LHCN-M2 (cell line): ENCODE results near the gene FKBP1B. TPM values are rescaled to one million over a fixed set of nuclear protein-coding genes. Genes with fewer than 3 reads are reported as not detected.
"Not testable (repeated sequence)": the region's sequence is repeated elsewhere in the genome, so short reads cannot be mapped to it uniquely, and the experiment has no call there.

Experiments
- DNase-seq: peaks from one replicate; pipeline ENCODE4 v3.0.0-alpha.2; 2012; ENCODE audit warnings: low read depth
- total RNA-seq: library from RNA; depleted of rRNA; stranded (reverse); fragments of >200 nt; gene quantifications from 2 replicates; pipeline ENCODE4 v1.2.3, GENCODE V29; 2014

Gene FKBP1B
- total RNA-seq, 1 experiment from 2014 or later: 9.3 TPM

DNA sequence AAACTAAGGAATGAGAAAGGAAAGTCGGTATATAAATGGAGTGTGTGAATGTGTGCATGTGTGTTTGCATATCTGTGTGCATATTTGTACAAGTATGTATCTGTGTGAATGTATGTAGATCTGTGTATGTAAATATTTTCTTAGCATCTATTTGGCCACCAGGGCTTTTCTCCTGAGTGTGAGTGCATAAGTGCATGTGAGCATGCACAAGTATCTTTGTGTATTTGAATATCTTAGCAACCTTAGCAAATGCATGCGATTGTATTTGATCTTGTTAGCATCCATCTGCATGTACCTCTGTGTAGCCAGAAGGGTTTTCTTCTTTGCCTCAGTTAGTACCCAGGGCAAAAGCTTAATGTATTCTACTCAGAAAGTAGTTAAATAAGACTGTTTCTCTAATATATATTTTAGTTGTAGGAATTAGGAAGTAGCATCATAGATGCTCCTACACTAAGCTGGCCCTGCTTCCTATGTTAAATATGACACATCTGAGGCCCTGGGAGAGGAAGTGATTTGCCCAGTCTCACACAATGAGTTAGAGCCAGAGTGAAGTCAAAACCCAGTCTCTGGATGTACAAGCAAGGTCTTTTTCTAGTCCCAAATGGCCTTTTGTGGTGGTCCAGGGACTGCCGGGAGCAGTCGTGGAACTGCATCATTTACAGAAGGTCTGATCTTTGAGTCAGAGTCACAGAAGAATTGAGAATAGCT lies 9.2 kb downstream of the FKBP1B start:
- DNase-seq: no peak

DNA sequence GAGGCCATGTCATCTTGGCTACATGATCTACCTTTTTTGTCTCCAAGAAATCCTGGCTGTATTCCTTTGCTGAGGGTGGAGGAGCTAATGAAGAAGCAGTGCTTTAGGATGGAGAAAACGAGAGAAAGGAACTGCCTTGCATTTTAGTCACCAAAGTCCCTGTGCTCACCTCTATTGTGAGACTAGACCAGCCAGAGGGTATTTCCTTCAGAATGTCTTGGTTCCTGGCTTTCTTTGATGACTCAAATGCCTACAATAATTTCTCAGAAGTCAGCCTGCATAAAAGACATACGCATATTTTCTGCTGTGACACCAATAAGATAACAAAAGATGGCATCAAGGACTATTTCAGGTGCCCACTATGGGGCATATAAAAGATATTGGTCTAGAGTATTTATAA lies 15.8 kb downstream of the FKBP1B start:
- DNase-seq: no peak

DNA sequence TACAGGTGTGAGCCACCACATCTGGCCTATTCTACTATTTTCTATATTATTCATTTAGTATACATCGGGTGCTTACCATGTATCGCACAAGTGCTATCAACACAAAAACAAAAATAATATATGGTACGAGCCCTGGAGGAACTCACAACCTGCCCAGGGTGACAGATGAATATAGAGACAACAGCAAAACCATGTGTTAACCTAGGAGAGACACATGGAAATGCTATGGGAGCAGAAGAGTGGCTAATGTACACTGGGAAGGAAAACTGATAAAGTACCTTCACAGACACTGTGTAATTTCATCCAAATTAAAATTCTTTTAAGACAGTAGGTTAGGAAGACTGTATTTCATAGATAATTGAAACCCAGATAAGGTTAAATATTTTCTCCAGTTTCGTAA lies 22.7 kb downstream of the FKBP1B start:
- no peak for DNase-seq

DNA sequence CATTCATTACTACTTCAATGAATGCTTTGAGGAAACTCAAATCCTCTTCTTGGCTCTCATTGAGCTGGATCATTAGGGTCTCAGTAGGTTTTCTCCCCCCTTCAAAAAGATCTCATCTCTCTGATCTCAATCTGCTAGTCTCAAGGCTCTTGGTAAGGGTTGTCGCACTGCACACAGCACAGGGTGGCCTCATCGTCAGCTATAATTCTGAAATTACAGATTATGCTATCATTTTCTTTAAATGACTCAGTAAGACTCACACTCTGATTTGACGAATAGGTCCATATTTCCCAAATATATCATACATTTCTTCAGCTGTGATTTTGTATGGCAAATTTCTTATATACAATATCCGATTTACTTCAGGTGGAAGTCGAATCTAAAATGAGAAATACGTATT lies 24.3 kb downstream of the FKBP1B start:
- DNase-seq: no peak

DNA sequence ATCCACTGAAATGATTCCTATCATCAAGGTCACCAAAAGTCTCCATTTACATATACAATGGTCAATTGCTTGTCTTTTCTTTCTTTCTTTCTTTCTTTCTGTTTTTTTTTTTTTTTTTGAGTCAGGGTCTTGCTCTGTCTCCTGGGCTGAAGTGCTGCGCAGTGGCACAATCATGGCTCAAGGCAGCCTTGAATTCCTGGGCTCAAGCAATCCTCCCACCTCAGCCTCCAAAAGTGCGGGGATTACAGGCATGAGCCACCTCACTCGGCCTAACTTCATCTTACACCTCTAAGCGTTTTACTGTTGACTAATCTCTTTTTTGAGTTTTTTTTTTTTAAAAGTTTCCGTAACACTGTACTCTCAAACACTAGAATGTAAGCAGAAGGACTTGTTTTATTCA lies 25.7 kb downstream of the FKBP1B start:
- DNase-seq: no peak

DNA sequence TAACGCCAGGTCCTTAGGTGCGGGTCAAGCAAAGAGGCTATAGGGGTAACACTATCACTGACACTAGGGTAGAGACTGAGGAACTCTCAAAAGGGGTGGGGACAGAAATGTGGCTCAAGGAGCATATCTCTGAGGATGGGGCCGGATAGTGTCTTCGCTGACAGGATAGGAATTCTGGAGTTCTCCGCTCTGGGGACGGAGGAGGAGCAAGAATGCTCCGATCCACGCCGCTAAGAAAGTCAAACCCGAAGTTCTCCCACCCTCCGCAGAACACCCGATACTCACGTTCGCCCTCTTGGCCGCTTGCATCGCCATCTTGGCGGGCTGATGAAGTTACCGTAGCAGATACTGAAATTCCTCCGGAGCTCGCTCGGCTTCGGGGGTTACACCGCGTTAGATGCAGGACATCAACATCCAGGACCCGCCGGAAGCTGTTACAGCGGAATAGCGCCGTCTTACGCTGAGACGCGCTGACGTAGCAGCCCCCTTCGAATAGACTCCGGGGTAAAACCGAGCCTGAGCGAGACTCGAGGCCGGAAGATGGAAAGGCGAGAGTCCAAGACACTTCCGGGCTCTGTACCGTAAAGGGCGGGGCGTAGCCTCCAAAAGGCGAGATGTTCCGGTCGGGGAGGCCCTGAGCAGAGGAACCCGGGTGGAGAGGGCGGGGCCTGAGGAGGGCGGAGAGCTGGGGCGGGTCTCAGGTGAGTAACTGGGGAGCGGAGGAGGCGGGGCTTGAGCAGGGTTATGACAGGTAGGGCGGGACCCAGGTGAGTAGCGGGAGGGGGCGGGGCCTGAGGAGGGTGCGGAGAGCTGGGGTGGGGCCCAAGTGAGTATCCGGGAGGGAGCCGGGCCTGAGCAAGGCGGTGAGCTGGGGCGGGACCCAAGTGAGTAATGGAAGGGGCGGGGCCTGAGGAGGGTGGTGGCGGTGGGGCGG lies 26.6 kb downstream of the FKBP1B start, which contains the start of gene SF3B6:
TSS of gene SF3B6 (minus strand) at position 412 of the 934 bp plus-strand sequence. CDS start at position 315, 97 bp downstream.
- peak; percentile 98 for DNase-seq

DNA sequence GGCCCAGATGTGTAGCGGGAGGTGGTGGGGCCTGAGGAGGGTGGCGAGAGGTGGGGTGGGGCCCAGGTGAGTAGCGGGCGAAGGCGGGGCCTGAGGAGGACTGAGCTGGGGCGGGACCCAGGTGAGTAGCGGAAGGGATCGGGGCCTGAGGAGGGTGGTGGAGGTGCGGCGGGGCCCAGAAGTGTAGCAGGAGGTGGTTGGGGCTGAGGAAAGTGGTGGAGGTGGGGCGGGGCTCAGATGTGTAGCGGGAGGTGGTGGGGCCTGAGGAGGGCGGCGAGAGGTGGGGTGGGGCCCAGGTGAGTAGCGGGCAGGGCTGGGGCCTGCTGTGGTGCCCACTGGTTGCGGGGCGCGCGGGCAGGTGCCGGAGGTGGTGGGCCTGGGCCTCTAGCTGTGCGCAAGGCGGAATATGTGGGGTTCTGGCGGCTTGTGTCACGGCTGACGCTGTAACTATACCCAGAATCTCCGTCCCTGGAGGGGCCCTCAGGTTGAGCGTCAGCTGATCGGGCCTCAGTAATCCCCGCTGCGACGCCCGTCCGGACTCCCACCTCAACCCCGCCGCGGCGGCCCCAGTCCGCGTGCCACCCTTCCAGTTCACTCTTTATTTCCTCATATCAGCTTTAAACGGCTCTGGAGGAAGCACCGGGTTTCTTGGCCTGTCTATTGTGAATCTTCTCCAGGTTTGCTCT lies 27.5 kb downstream of the FKBP1B start:
- no peak for DNase-seq

DNA sequence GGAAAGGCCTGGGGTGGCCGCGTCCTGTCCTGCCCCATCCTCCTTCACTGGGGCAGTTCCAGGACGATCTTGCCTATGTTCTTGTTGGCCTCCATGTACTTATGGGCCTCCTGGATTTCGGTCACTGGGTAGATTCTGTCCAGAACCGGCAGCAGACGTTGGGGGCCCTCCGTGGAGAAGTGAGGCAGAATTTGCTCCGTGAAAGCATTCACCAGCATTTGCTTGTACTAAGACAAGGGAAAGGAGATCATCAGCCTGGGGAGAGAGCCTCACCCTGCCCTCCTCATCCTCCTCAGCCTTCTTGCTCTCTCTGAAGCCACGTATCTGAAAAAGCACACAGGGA lies 28.0 kb downstream of the FKBP1B start:
- DNase-seq: no peak

DNA sequence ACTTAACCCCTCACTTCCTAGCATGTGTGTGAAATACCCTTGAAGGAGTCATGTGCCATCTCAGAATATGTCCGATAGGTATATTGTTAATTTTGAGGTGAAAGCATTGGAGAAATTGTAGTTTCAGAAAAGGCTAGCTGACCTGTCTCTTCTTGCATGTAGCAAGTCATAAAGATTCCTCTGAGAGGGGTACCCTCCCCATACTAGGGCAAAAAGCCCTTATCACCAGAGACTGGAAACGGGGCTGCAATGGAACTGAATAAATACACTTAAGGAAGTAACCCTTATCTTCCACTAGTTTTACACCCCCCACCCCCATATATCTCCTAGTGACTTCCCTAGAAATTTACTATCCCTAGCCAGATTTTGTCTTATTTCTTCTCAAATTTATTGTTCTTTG lies 28.3 kb downstream of the FKBP1B start:
- no peak for DNase-seq

DNA sequence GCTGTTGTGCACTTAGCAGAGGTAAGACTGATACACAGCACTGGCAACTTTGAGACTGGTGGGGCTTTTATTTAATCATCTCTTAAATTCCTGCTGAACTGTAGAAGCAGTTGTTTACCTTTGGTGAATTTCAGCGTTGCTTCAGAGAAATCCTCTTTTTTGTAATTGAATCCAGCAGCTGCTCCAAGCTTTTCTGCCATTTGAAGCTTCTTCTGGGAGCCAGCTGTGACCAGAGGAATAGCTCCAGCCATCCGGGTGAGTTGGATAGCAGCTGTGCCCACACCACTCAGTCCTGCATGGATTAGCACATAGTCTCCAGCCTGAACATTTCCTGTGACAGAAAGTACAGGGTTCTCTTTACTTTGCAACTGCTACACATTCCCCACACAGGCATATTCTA lies 31.2 kb downstream of the FKBP1B start:
- peak; percentile 96 for DNase-seq

DNA sequence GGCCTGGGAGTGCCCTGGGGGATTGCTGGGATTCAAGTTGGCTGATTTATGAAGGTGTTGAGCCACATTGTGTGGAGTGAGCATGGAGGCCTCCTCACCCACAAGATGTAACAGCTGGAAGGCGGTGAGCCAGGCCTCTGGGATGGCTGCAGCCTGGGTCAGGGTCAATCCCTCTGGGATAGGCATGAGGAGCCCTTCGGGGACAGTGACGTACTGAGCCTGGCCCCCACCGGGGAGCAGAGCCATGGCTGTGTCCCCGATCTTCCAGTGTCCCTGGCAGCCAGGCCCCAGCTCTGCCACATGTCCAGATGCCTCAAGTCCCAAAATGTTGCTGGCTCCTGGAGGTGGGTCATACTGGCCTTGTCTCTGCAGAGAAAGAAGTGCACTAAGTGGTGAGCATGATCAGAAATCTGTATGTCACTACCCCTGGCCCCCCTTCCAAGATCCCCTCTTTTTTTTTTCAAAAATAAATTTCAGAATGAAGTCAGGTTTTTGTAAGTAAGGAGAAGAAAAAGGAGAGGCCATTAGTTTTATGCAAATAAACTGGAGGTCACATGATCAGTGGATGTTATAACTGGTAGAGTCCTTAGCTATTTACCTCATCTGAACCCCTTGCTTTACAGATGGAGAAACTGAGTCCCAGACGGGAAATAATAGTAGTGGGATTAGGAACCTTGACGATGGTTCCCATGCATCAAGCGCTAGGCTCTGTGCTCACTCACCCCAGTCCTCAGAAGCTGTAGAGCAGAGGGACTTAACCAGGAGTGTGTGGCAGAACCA lies 33.4 kb downstream of the FKBP1B start:
- DNase-seq: no peak

DNA sequence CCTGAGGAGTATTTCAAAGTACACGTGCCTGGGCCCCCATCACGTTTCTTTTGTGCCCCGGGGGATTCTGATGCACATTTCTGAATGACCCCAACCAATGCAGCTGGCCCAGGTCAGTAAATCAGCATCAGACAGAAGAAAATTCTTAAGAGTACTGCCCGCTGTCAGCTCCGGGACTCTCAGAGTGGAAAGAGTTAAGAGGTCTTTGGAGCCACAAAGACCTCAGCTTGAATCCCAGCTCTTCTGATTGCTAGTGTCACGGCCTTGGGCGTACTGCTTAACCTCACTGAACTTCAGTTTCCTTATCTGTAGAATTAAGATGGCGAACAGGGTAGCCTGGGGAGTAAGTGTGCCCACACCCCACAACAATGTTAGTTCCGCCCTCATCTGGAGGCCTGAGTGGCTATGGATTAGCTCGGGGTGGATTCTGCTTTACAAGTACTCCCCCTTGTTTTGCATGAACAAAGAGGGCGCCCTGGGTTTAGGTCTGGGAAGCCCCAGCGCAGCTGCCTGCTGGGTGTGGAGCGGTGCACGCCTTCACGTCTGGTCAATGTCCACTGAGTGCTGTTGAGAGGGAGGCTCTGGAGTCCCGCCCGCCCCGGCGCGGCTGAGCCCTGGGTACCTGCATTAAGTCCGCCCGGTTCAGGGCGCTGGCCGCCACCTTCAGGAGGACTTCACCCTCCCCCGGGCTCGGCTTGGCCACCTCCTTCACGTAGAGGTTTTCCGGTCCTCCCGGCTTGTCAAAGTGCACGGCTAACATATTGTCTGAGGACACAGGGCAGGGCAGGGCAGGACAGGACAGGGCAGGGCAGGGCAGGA lies 34.2 kb downstream of the FKBP1B start:
- peak; percentile 92 for DNase-seq

DNA sequence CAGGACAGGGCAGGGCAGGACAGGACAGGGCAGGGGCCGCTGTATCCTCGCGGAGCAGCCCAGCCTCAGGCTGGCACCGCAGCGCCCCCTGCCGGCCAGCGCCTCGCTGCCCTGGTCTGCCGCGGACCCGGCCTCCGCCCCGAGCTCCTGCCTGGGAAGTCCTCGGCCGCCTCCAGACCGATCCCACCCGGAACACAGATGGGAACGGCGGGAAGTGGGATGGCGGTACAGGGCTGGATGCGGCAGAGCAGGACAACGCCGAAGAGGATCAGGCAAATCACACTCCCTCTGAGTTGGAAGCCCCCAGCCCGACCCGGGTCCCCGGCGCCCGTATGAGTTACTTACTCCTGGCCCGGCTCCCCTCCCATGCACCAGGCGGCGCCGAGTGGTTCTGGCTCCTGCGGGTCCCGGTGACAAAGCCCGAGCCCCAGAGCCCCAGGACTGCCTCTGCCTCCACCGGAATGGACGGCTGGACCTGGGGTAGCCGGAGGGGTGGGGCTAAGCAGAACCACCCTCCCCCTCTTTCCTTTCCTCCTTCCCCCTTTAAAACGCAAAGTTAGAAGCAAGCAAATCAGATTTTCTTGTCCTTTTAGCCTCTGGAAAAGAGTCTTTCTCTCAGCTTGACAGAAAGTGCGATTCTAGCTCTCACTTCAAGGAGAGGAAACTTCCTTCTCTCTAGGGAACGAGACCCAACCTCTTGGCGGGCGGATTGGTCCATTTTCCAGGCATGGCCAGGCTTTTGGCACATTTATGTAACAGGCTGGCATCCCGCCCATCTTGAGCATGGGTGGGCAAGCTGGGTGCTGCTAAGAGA lies 35.1 kb downstream of the FKBP1B start, which contains the start of gene TP53I3:
TSS of gene TP53I3 (minus strand) at position 449 of the 814 bp plus-strand sequence. CDS start 508 bp downstream, outside the sequence.
- DNase-seq: peak; percentile 90

DNA sequence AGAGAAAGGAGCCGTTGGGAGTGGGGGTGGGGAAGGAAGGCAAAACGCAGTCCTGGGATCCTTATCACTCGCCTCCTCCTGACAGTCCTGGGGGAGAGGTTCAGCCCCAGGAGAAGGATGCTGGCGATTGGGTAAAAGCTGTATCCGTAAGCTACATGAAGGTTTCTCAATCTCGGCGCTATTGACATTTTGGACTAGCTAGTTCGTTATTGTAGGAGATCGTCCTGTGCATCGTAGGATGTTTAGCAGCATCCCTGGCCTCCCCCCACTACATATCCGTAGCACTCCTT lies 35.6 kb downstream of the FKBP1B start:
- no peak for DNase-seq

DNA sequence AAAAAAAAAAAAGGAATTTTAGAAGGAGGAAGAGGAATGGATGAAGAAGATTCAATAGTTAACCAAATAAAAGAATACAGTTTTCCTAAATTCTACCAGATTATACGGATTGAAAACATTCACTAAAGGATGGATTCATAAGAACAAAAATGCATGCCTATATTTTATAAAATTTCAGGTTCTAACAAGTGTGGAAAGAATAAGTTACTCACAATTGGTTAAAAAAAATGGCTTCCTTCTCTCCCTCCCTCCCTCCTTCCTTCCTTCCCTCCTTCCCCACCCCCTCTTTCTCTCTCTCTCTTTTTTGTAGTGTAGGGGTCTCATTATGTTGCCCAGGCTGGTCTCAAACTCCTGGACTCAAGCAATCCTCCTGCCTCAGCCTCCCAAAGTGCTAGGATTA lies 36.7 kb downstream of the FKBP1B start:
- DNase-seq: no peak

DNA sequence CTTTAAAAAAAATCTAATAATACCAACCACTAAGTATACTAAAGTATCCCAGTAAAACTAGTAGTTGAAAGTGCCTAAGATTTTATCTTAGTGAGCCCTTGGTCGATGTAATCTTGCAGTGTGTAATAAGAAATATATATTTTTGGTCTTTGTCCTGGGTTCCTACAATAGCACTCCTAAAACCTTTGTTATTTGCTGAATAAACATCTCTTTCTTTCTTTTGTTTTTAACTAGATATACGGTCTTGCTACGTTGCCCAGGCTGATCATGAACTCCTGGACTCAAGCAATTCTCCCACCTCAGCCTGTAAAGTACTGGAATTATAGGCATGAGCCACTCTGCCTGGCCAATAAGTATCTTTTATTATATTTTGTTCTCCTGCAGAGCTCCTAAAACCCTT lies 37.5 kb downstream of the FKBP1B start:
- no peak for DNase-seq

DNA sequence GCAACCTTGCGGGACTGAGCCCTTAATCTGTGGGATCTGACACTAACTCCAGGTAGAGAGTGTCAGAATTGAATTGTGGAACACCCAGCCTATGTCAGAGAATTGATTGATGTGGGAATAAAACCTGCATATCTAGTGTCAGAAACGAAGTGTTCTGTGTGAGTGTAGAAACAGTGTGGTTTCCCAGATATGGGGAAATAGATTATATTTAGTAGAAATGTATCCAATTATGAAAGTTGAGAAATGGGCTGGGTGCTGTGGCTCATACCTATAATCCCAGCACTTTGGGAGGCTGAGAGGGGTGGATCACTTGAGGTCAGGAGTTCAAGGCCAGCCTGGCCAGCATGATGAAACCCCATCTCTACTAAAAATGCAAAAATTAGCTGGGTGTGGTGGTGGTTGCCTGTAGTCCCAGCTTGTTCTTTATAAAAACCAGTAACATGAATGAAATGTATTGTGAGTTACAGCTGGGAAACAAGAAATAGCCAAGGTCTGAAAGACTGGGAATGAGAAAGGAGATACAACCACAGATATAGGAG lies 39.3 kb downstream of the FKBP1B start:
- no peak for DNase-seq

DNA sequence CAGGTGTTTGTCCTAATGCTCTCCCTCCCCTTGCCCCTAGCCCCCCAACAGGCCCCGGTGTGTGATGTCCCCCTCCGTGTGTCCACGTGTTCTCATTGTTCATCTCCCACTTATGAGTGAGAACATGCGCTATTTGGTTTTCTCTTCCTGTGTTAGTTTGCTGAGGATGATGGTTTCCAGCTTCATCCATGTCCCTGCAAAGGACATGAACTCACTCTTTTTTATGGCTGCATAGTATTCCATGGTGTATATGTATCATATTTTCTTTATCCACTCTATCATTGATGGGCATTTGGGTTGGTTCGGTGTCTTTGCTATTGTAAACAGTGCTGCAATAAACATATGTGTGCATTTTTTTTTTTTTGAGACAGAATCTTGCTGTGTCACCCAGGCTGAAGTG lies 43.7 kb downstream of the FKBP1B start:
- DNase-seq: not testable (repeated sequence)

DNA sequence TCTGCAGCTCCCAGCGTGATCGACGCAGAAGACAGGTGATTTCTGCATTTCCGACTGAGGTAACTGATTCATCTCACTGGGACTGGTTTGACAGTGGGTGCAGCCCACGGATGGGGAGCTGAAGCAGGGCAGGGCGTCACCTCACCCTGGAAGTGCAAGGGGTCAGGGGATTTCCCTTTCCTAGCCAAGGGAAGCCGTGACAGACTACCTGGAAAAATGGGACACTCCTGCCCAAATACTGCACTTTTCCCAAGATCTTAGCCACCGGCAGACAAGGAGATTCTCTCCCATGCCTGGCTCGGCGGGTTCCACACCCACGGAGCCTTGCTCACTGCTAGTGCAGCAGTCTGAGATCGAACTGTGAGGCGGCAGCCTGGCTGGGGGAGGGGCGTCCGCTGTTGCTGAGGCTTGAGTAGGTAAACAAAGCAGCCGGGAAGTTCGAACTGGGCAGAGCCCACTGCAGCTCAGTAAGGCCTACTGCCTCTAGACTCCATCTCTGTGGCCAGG lies 45.7 kb downstream of the FKBP1B start:
- DNase-seq: not testable (repeated sequence)
